H1 (cell line): ENCODE measurements around the gene KRTAP12-2. TPM values are rescaled to one million over a fixed set of nuclear protein-coding genes. Genes with fewer than 3 reads are reported as not detected.

ENCODE experiments used
- ASH2L ChIP-seq: fragments of 200-600, 300-600 bp; sonication (generic); IDR thresholded peaks from one replicate; pipeline ENCODE4 v1.7.1; 2017; ENCODE audit warnings: low read length
- E2F6 ChIP-seq: IDR thresholded peaks from 2 replicates; pipeline ENCODE4 v1.6.1; 2012; ENCODE audit warnings: inconsistent platforms
- EZH2 ChIP-seq: fragments of 200-600 bp; sonication (generic); IDR thresholded peaks from 2 replicates; pipeline ENCODE4 v1.7.1; 2012; ENCODE audit warnings: low read depth, mild to moderate bottlenecking, moderate library complexity, low read length, inconsistent platforms; ENCODE audit not compliant: severe bottlenecking
- TAF1 ChIP-seq: IDR thresholded peaks from 2 replicates; pipeline ENCODE4 v1.6.1; 2011; ENCODE audit warnings: mild to moderate bottlenecking, low read depth, low read length
- polyA plus RNA-seq, 7 experiments: library from polyadenylated mRNA; depleted of rRNA in 3 of 7; stranded (reverse) in 5 of 7; unstranded in 2 of 7; fragments of >200 nt in 5 of 7; fragments of 200-250 nt in 2 of 7; gene quantifications; 1 replicate in 5 of 7; 2 replicates in 1 of 7; 4 replicates in 1 of 7; pipeline versions ENCODE4 v1.2.1 to v1.2.3, GENCODE V29; 2011 to 2013; ENCODE audit warnings: missing spikeins in 2 of 7, mixed read lengths in 2 of 7
- total RNA-seq: library from RNA; stranded (reverse); fragmentation: NEBNext Ultra II Directional; extraction: Animal tissue kit (Norgen Biotek cat#: 25700); gene quantifications from 2 replicates; pipeline ENCODE4 v1.2.1, GENCODE V29; 2021

The KRTAP12-2 gene
- total and polyA plus RNA-seq, 2 of the 8 experiments (the other 6 are each of a cell fraction or from before 2014, with no cell fraction given): 0.50 TPM; not detected in 1

- no peak for TF ChIP-seq ASH2L
- no peak for TF ChIP-seq E2F6
- no peak for TF ChIP-seq EZH2
- TF ChIP-seq TAF1: no peak
Observed at GRCh38 chr21:44643741-44644310, 22.9 kb downstream of the KRTAP12-2 start (continued).
